Stomach (tissue), 9 donors: ENCODE measurements around the gene ANKRD12. TPM values are rescaled to one million over a fixed set of nuclear protein-coding genes. Genes with fewer than 3 reads are reported as not detected.

Experiments used
- DNase-seq, 2 donors: peaks; one replicate each; pipeline versions ENCODE4 v3.0.0 to v3.0.0-alpha.2; 2013 to 2019
- H3K27ac ChIP-seq, 5 donors: fragments of 200-600 bp in 4 of 5; sonication (generic) in 4 of 5; one replicate each; pipeline ENCODE4 v1.5.1; 2013 to 2019; ENCODE audit warnings: mild to moderate bottlenecking in 1 of 5, moderate library complexity in 1 of 5
- H3K27me3 ChIP-seq, 3 donors: fragments of 200-600 bp; sonication (generic); one replicate each; pipeline ENCODE4 v1.5.1; 2017 to 2019; ENCODE audit warnings: mixed run types in 1 of 3
- H3K36me3 ChIP-seq, 4 donors: fragments of 200-600 bp; sonication (generic); 1 replicate in 3 of 4; 2 replicates in 1 of 4; pipeline ENCODE4 v1.5.1; 2016 to 2019
- H3K4me1 ChIP-seq, 4 donors: fragments of 200-600 bp; sonication (generic); one replicate each; pipeline ENCODE4 v1.5.1; 2016 to 2019
- H3K4me3 ChIP-seq, 4 donors: fragments of 200-600 bp; sonication (generic) in 3 of 4; one replicate each; pipeline ENCODE4 v1.5.1; 2016 to 2019; ENCODE audit warnings: mild to moderate bottlenecking in 1 of 4
- H3K9me3 ChIP-seq, 4 donors: fragments of 200-600 bp; sonication (generic); one replicate each; pipeline ENCODE4 v1.5.1; 2016 to 2019
- EP300 ChIP-seq: sonication (generic); formaldehyde crosslinking; IDR thresholded peaks from one replicate; pipeline ENCODE4 v1.6.1; 2017; ENCODE audit warnings: antibody characterized with exemption
- POLR2A ChIP-seq, 4 donors: fragments of 450-650 bp; IDR thresholded peaks; one replicate each; pipeline ENCODE4 v1.6.1; 2016; ENCODE audit warnings: antibody characterized with exemption in 4 of 4, control low read depth in 2 of 4, mild to moderate bottlenecking in 1 of 4, moderate library complexity in 1 of 4
- POLR2AphosphoS5 ChIP-seq, 3 donors: sonication (generic); formaldehyde crosslinking; IDR thresholded peaks; one replicate each; pipeline ENCODE4 v1.6.1; 2016; ENCODE audit warnings: antibody characterized with exemption in 3 of 3
- WGBS, 5 donors: extraction: QIAGEN DNeasy Blood & Tissue Kit in 3 of 5; methylation state at CpG; one replicate each; pipeline versions ENCODE4 v1.1.5 to v1.1.7; 2013 to 2018; 5-methylcytosine and 5-hydroxymethylcytosine counted together
- intact Hi-C: fragments of 100-400 bp; cut with DNase I; formaldehyde crosslinking; loops from one replicate; pipeline ENCODE4 v1.15.1; 2023; ENCODE audit warnings: low total_unique reads
- polyA plus RNA-seq, 3 donors: library from polyadenylated mRNA; stranded (reverse); fragments of 200-250 nt; gene quantifications; one replicate each; pipeline ENCODE4 v1.2.3, GENCODE V29; 2013
- total RNA-seq, 5 donors: library from RNA; depleted of rRNA; stranded (reverse); fragments of >200 nt; gene quantifications; one replicate each; pipeline versions ENCODE4 v1.1.0 to v1.2.3, GENCODE V29; 2014 to 2016
- TF ChIP-seq, protein P1 (sequence below), 7 experiments: fragments of 450-650 bp in 4 of 7; fragments of 200-600 bp in 3 of 7; sonication (generic) in 3 of 7; IDR thresholded peaks; one replicate each; pipeline ENCODE4 v1.5.1; 2016 to 2019; ENCODE audit warnings: antibody characterized with exemption in 7 of 7, control low read depth in 2 of 7, mild to moderate bottlenecking in 1 of 7
- donor health status: healthy with polysubstance abuse.
- donor health status: Bipolar disorder and iron deficiency.
- donor health status: healthy.

ANKRD12 gene
- total and polyA plus RNA-seq, 8 donors: 10.0 to 85.5 (median 46.0) TPM

- H3K27me3 ChIP-seq: no peaks in the 10 kb centered on the region
- peak overlapping the region; percentile 97 to 98 (median 97) for H3K27ac ChIP-seq
- intact Hi-C loops: no loop called here
- peaks cover 27 to 50% (median 40%) of the 10 kb centered on the region in 4 donors for H3K4me1 ChIP-seq
- WGBS, 5 donors: 0 to 1% (median 0%) methylated on average over 9 to 17 of the region's 17 CpGs
- TF ChIP-seq, protein P1, sequence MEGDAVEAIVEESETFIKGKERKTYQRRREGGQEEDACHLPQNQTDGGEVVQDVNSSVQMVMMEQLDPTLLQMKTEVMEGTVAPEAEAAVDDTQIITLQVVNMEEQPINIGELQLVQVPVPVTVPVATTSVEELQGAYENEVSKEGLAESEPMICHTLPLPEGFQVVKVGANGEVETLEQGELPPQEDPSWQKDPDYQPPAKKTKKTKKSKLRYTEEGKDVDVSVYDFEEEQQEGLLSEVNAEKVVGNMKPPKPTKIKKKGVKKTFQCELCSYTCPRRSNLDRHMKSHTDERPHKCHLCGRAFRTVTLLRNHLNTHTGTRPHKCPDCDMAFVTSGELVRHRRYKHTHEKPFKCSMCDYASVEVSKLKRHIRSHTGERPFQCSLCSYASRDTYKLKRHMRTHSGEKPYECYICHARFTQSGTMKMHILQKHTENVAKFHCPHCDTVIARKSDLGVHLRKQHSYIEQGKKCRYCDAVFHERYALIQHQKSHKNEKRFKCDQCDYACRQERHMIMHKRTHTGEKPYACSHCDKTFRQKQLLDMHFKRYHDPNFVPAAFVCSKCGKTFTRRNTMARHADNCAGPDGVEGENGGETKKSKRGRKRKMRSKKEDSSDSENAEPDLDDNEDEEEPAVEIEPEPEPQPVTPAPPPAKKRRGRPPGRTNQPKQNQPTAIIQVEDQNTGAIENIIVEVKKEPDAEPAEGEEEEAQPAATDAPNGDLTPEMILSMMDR (IDR thresholded peaks at IDR 0.05): no peak
- TF ChIP-seq POLR2AphosphoS5 (IDR thresholded peaks at IDR 0.05): peak in 2 of 3 donors; percentile 17 to 70
- H3K4me3 ChIP-seq: peak overlapping the region; percentile 62 to 72 (median 66)
- no peaks in the 10 kb centered on the region for H3K9me3 ChIP-seq
- DNase-seq: peak in 1 of 2 donors; percentile 91
- no peaks in the 10 kb centered on the region for H3K36me3 ChIP-seq
Observed at GRCh38 chr18:9101730-9102507, 34.7 kb upstream of the ANKRD12 start.

GRCh38 chr18:9102508-9103375 lies 33.8 kb upstream of the ANKRD12 start, which contains the start of gene NDUFV2:
Gene NDUFV2, plus strand, starts transcription at chr18:9102699. Its CDS starts 45 bp downstream, at chr18:9102744.
- H3K27ac ChIP-seq: peak within 1 kb of the TSS; percentile 97 to 98 (median 97)
- peak; percentile 98 to 99 for DNase-seq
- H3K4me3 ChIP-seq: peak within 1 kb of the TSS; percentile 62 to 72 (median 66)
- H3K36me3 ChIP-seq: no peaks in the 10 kb centered on the region
- TF ChIP-seq, protein P1 (IDR thresholded peaks at IDR 0.05): peak in 1 of 7 experiments; percentile 5
- peak; percentile 79 to 98 (median 94) for TF ChIP-seq POLR2AphosphoS5 (IDR thresholded peaks at IDR 0.05)
- TF ChIP-seq POLR2A (IDR thresholded peaks at IDR 0.05): peak in 2 of 4 donors; percentile 50 to 79
- TF ChIP-seq EP300: no peak
- intact Hi-C loops: no loop called here
- H3K27me3 ChIP-seq: no peaks in the 10 kb centered on the region
- 0 to 13% (median 5%) methylated on average over 22 to 64 of the region's 64 CpGs for WGBS, 5 donors
- H3K4me1 ChIP-seq: peaks cover 35 to 58% (median 49%) of the 10 kb centered on the region in 4 donors
- no peaks in the 10 kb centered on the region for H3K9me3 ChIP-seq

DNA sequence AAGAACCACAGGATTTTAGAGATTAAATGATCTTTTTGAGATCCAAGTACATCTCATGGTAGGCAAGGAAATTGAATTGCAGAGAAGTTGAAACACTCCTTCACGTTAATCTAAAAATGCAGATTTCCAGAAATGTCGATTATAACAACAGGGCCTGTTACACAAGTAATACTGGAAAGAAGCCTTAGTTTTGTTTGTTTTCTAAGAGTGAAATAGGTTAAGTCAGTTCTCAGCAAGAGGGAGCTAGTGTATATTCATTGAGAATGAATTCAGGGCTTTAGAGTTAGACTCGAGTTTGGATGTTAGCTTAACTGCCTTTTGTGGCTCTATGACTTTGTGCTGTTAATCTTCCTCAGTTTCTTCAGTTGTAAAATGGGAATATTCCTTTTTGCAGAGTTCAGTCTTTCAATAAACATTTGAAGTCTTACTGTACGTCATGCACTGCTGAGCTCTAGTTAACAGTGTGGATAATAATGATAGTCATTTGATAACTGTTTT lies 33.2 kb upstream of the ANKRD12 start:
- no peaks in the 10 kb centered on the region for H3K9me3 ChIP-seq
- H3K27ac ChIP-seq: peak overlapping the region; percentile 97 to 98 (median 97)
- H3K36me3 ChIP-seq: no peaks in the 10 kb centered on the region
- no peaks in the 10 kb centered on the region for H3K27me3 ChIP-seq
- peaks cover 42 to 65% (median 53%) of the 10 kb centered on the region in 4 donors for H3K4me1 ChIP-seq
- WGBS, 5 donors: 0 to 2% (median 1%) methylated on average over 4 of the region's 4 CpGs
- intact Hi-C loops: no loop called here
- peak overlapping the region; percentile 62 to 72 (median 66) for H3K4me3 ChIP-seq
- peak in 1 of 2 donors; percentile 59 for DNase-seq
- TF ChIP-seq, protein P1 (IDR thresholded peaks at IDR 0.05): peak in 1 of 7 experiments; percentile 21
- TF ChIP-seq POLR2A (IDR thresholded peaks at IDR 0.05): no peak
